Measurements from ENCODE around the gene EFCAB6. TPM values are rescaled to one million over a fixed set of nuclear protein-coding genes. Genes with fewer than 3 reads are reported as not detected.

EFCAB6 gene
- total and polyA plus RNA-seq, 2 donors (not counting 3 experiments of a cell fraction or from before 2014, with no cell fraction given) = 0.07 to 0.31 TPM

DNA sequence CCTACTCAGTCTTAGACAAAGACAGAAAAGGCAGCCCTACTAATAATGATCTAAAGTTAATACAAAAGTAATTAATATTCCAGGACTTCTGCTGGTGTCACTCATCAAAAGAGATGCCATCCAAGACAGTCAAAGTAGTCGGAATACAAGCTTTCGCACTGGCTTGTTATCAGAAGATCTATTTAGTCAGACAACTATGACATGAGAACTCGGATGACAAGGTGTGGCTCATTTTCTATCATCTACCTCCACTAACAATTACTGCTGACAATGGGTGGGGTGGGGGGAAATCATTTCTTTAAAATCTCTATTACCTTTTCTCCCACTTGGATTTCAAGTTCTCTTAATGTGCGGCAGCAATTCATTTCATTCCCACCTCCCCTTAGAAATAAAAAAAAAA is 56.7 kb downstream of the EFCAB6 start:
- Histone ChIP-seq H3K36me3 (ENCODE audit: control insufficient read depth in 2 of 2, extremely low read depth in 1 of 2, insufficient read depth in 2 of 2, low read length in 2 of 2) (no peaks in the 10 kb centered on the region), H3K9me1 (replicated peaks; ENCODE audit: control insufficient read depth, extremely low read depth, insufficient read depth, low read length) (no peaks in the 10 kb centered on the region), H4K20me1 (replicated peaks; ENCODE audit: control insufficient read depth, extremely low read depth, insufficient read depth, low read length) (no peaks in the 10 kb centered on the region), H3K4me1 (ENCODE audit: control insufficient read depth, extremely low read depth, insufficient read depth, low read length) (no peaks in the 10 kb centered on the region), H3K79me2 (ENCODE audit: control insufficient read depth, insufficient read depth, low read length) (no peaks in the 10 kb centered on the region), H3K27me3 (ENCODE audit: control insufficient read depth in 2 of 2, insufficient read depth in 2 of 2, low read length in 2 of 2) (no peaks in the 10 kb centered on the region), H3K9ac (replicated peaks; ENCODE audit: extremely low read depth, insufficient read depth, low read length) (no peak overlapping the region), H3K4me3 (replicated peaks in 1 of 3; ENCODE audit: insufficient read depth in 1 of 3, low read depth in 1 of 3, low read length in 3 of 3) (no peak overlapping the region), H3K27ac (ENCODE audit: insufficient read depth, low read depth, low read length) (no peak overlapping the region), H2AFZ (ENCODE audit: low read depth, low read length) (no peak overlapping the region), H3K4me2 (ENCODE audit: insufficient read depth, low read length) (no peak overlapping the region), H3K9me3 (replicated peaks; ENCODE audit: control insufficient read depth, insufficient read depth, low read length) (no peaks in the 10 kb centered on the region)
- intact Hi-C loops (cut with micrococcal nuclease) (no loop called here), dilution Hi-C loops (cut with MboI; ENCODE audit: extremely low pct_ligation_motif_present, low sequenced_read_pairs) (no loop called here)
- ChIA-PET POLR2A (no interaction called here), CTCF (no interaction called here)
- no peak for FAIRE-seq
- BruUV-seq (replicated peaks) = no TSS peak
- TF ChIP-seq EZH2 (IDR thresholded peaks at IDR 0.05; ENCODE audit: borderline replicate concordance, low read depth, low read length, severe bottlenecking) (no peak), FOS (IDR thresholded peaks at IDR 0.05; ENCODE audit: borderline replicate concordance, insufficient read depth, low read length) (no peak), MYC (IDR thresholded peaks at IDR 0.05; ENCODE audit: low read depth, low read length) (no peak), POLR2A (IDR thresholded peaks at IDR 0.05; ENCODE audit: low read depth, low read length) (no peak), GATA2 (IDR thresholded peaks at IDR 0.05; ENCODE audit: insufficient read depth, insufficient read length, low read depth, low read length) (no peak), POLR2AphosphoS5 (IDR thresholded peaks at IDR 0.05; ENCODE audit: insufficient read depth, low read depth, low read length) (no peak), JUN (IDR thresholded peaks at IDR 0.05; ENCODE audit: borderline replicate concordance, insufficient read depth, insufficient read length, low read depth) (no peak)
- TF ChIP-seq, protein P1, sequence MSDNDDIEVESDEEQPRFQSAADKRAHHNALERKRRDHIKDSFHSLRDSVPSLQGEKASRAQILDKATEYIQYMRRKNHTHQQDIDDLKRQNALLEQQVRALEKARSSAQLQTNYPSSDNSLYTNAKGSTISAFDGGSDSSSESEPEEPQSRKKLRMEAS (IDR thresholded peaks at IDR 0.05; ENCODE audit: insufficient read depth, insufficient read length) = no peak
- TF ChIP-seq, protein P2, sequence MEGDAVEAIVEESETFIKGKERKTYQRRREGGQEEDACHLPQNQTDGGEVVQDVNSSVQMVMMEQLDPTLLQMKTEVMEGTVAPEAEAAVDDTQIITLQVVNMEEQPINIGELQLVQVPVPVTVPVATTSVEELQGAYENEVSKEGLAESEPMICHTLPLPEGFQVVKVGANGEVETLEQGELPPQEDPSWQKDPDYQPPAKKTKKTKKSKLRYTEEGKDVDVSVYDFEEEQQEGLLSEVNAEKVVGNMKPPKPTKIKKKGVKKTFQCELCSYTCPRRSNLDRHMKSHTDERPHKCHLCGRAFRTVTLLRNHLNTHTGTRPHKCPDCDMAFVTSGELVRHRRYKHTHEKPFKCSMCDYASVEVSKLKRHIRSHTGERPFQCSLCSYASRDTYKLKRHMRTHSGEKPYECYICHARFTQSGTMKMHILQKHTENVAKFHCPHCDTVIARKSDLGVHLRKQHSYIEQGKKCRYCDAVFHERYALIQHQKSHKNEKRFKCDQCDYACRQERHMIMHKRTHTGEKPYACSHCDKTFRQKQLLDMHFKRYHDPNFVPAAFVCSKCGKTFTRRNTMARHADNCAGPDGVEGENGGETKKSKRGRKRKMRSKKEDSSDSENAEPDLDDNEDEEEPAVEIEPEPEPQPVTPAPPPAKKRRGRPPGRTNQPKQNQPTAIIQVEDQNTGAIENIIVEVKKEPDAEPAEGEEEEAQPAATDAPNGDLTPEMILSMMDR (IDR thresholded peaks at IDR 0.05; ENCODE audit: extremely low read depth in 1 of 2, insufficient read depth in 1 of 2, low read depth in 1 of 2, low read length in 2 of 2) = no peak
- DNase-seq (ENCODE audit: low read depth, low spot score) = no peak

Data from endothelial cell of umbilical vein (primary cell).